GM19467 (cell line): ENCODE data around the gene MNX1.

Experiments
- ATAC-seq: cut with Tn5 transposase; IDR thresholded peaks from one replicate; pipeline ENCODE4 v1.9.1; 2021; ENCODE audit warnings: mild to moderate bottlenecking, moderate library complexity; ENCODE audit not compliant: unreplicated experiment

MNX1 gene

GRCh38 chr7:156979711-156980110, 30.8 kb downstream of the MNX1 start:
- ATAC-seq, result no peak

GRCh38 chr7:156979007-156979606, 31.4 kb downstream of the MNX1 start:
- ATAC-seq, result no peak

DNA sequence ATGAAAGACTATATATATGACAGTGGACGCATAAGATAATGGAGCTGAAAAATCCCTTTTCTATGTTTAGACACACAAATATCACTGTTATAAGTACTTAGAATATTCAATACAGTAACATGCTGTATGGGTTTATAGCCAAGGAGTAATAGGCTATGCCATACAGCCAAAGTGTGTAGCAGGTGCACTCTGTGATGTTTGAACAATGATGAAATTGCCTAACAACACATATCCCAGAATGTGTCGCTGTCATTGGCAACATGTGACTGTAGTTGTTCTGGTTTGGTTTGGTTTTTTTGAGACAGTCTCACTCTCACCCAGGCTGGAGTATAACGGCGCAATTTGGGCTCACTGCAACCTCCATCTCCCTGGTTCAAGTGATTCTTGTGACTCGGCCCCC, 34.8 kb downstream of the MNX1 start:
- ATAC-seq, result no peak

- ATAC-seq, result no peak
These were observed 40.5 kb downstream of the MNX1 start for GRCh38 chr7:156969972-156970420.

- no peak for ATAC-seq
These were observed 42.3 kb downstream of the MNX1 start for GRCh38 chr7:156968183-156968582.

DNA sequence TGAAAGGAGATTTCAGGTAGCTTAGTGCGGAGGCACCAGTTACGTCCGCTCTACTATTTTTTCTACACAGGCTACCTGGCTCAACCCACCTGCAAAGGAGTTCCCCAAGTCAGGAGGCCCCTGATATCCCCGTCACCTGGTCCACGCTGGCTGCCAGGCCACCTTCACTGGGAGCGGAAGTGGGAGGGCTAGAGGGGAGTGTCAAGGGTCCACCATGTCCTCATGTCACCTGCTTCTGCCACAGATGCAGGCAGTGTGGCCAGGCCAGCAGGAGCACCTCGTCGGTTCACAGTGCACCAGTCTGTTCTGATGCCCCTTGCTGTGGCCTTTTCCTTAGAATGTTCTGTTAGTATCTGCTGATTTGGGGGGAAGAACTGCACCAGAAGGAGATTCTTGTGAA, 44.1 kb downstream of the MNX1 start:
- no peak for ATAC-seq

DNA sequence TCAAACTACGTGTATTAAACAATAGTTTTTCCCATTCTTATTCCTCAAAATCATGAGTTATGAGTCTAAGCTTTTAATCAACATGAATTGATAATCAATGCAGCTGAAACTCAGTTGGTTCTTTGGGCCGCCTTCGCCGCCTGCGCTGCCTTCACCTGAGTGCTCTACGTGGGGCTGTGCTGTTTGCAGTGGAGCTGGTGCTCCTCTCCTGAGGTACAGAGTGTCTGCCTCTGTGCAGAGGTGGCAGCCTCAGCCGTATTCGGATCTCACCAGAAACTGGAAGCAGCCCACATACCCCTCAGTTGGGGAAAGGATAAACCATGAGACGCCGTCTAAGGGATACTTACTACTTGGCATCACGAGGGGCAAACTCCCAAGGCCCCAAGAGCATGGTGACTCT, 45.5 kb downstream of the MNX1 start:
- no peak for ATAC-seq

- ATAC-seq, result no peak
These were observed 47.0 kb downstream of the MNX1 start for GRCh38 chr7:156963472-156963871.

GRCh38 chr7:156962897-156963296, 47.6 kb downstream of the MNX1 start:
- no peak for ATAC-seq

GRCh38 chr7:156962145-156962544, 48.3 kb downstream of the MNX1 start:
- ATAC-seq, result no peak

- no peak for ATAC-seq
These were observed 53.7 kb downstream of the MNX1 start for GRCh38 chr7:156956727-156957126.

DNA sequence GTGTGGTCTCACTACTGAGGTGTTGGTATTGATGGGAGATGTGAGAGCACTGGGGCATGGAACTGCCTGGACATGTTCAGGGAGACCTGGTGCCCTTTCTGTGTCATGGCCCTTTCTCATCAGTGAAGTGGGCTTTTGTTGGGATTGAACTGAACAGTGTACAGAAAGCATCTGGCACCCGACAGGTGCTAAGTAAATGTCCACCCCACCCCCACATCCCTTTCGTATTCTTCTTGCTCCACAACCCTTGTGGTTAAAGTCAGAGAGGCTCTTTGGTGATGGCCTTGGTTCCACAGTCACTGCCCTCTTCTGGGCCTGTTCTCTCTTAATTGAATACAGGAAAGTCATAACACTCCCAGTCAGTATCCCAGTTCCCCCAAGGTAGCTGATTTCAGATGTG, 55.5 kb downstream of the MNX1 start:
- ATAC-seq, result no peak
